ENCODE data around the gene IL2RG.

Gene IL2RG

DNA sequence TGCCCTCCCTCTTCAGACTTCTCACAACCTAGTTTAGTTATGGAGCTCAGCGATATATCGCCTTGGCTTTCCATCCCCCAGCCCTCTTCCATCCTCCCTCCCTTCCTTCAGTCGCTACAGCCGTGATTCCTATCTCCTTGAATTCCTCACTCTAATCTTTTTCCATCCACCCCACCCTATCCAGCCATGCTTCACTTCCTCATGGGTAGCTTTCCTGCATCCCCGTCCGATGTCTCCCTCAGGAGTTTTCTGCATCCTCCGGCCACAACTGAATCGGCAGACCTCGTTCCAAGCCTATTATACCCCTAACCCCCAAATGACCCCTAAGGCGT is 43.7 kb downstream of the IL2RG start:
- DNase-seq, result no peak

DNA sequence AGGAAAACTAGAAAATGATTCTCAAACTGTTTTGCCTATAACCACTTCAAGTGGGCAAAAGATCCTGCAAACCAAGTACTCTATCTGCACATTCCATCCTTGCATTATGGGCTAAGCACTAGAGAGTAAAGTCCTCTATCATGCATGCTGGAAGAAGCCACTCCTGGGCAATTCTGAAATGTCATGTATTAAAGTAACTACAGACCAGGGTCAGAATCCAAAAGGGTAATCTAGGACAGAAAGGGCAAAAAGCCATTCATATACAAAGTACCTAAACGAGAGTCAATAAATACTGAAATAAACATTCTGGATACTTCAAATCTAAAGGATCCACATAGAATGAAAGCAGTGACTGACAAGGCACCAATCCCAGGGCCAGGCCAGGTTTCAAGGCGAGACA is 44.3 kb downstream of the IL2RG start:
- DNase-seq, result no peak

DNA sequence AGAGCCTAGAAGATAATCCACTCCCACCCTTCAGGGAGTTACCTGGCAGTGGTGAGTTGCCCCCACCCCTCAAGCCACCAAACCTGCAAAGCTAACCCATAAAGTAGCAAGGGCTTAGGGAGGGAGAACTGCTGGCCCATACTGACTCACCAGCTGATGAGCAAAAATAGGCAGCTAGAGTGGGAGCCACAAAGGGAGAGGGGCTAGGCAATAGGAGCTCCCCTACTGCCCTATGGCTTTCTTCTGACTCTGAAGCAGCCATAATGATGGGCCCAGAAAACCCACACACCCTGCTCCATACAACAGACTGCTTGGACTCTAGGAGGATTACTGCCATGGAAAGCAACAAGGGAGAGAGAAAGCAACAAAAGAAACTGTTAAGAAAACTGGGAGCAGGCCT is 51.2 kb downstream of the IL2RG start:
- no peak for DNase-seq

DNA sequence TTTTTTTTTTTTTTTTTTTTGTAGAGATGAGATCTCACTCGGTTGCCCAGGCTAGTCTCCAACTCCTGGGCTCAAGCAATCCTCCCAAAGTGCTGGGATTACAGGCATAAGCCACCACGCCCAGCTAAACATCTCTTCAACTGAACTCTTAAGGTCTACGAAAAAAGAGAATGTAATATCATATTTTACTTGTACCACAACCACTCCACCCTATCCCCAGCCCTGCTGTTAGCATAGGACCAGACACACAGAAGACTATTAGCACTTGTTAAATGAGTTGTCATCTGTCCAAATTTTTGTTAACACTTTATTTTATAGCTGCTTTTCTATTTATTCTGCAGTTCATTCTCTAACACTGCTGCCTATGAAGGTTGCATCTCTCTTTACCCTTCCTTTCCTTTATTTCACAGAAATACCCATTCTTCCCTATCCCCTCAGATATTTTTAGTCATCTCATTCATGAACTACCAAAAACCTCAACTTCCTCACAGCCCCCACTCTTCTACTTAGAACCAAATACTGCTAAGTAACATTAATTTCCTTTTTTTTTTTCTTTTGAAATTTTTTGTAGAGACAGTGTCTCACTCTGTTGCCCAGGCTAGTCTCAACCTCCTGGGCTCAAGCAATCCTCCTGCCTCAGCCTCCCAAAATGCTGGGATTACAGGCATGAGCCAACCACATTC is 53.4 kb downstream of the IL2RG start:
- no peak for DNase-seq

Data from NCI-H748 treated with DMSO at 0.1 percent for 48 hours (cell line).